HepG2 (cell line): Measurements from ENCODE around the gene TMIGD2. TPM values are rescaled to one million over a fixed set of nuclear protein-coding genes. Genes with fewer than 3 reads are reported as not detected.

Experiments used
- CENPBD1 ChIP-seq: sonication (generic); formaldehyde crosslinking; IDR thresholded peaks from 2 replicates; pipeline ENCODE4 v1.8.0; 2022; ENCODE audit warnings: missing genetic modification reagents, low read depth, mild to moderate bottlenecking, borderline replicate concordance
- HES4 ChIP-seq: sonication (generic); formaldehyde crosslinking; IDR thresholded peaks from 2 replicates; pipeline ENCODE4 v1.9.0; 2021; ENCODE audit warnings: mild to moderate bottlenecking, missing genetic modification reagents, borderline replicate concordance
- HNF1A ChIP-seq, 2 experiments: sonication (generic) in 1 of 2; formaldehyde crosslinking in 1 of 2; IDR thresholded peaks; 2 replicates each; pipeline versions ENCODE4 v1.4.0 to v1.6.1; 2016 to 2020; ENCODE audit warnings: borderline replicate concordance in 1 of 2, low read depth in 1 of 2, mild to moderate bottlenecking in 1 of 2, missing genetic modification reagents in 1 of 2
- MNT ChIP-seq: fragments of 450-650 bp; IDR thresholded peaks from 2 replicates; pipeline ENCODE4 v1.6.1; 2016
- MZF1 ChIP-seq: sonication (generic); formaldehyde crosslinking; IDR thresholded peaks from 2 replicates; pipeline ENCODE4 v1.8.1; 2023; ENCODE audit warnings: mild to moderate bottlenecking, missing genetic modification reagents, borderline replicate concordance
- PCBP1 ChIP-seq: fragments of 200-400 bp; formaldehyde crosslinking; IDR thresholded peaks from 2 replicates; pipeline ENCODE4 v1.6.1; 2017; ENCODE audit warnings: mild to moderate bottlenecking, low read depth, low read length, borderline replicate concordance
- PHF21A ChIP-seq: sonication (generic); formaldehyde crosslinking; IDR thresholded peaks from 2 replicates; pipeline ENCODE4 v1.5.0; 2020; ENCODE audit warnings: mild to moderate bottlenecking, missing genetic modification reagents
- POLR2G ChIP-seq: fragments of 200-400 bp; formaldehyde crosslinking; IDR thresholded peaks from 2 replicates; pipeline ENCODE4 v1.6.1; 2018; ENCODE audit warnings: mild to moderate bottlenecking, low read depth, low read length, moderate library complexity
- USF2 ChIP-seq, 2 experiments: sonication (generic) in 1 of 2; formaldehyde crosslinking in 1 of 2; IDR thresholded peaks; 2 replicates each; pipeline versions ENCODE4 v1.5.1 to v1.6.1; 2011 to 2020; ENCODE audit warnings: borderline replicate concordance in 1 of 2, low read depth in 1 of 2, low read length in 1 of 2, mild to moderate bottlenecking in 1 of 2, missing genetic modification reagents in 1 of 2, moderate library complexity in 1 of 2
- ZFX ChIP-seq: sonication (generic); formaldehyde crosslinking; IDR thresholded peaks from 2 replicates; pipeline ENCODE4 v1.4.0; 2020; ENCODE audit warnings: mild to moderate bottlenecking, low read depth, missing genetic modification reagents, moderate library complexity
- ZNF382 ChIP-seq: sonication (generic); formaldehyde crosslinking; IDR thresholded peaks from 2 replicates; pipeline ENCODE4 v1.5.0; 2020; ENCODE audit warnings: missing genetic modification reagents, mild to moderate bottlenecking, borderline replicate concordance
- ZNF432 ChIP-seq: sonication (generic); formaldehyde crosslinking; IDR thresholded peaks from 2 replicates; pipeline ENCODE4 v1.5.0; 2020; ENCODE audit warnings: missing genetic modification reagents, mild to moderate bottlenecking, borderline replicate concordance
- ZNF687 ChIP-seq: sonication (generic); formaldehyde crosslinking; IDR thresholded peaks from 2 replicates; pipeline ENCODE4 v1.5.1; 2020; ENCODE audit warnings: mild to moderate bottlenecking, missing genetic modification reagents, moderate library complexity
- polyA plus RNA-seq, 8 experiments: library from polyadenylated mRNA; depleted of rRNA in 3 of 8; stranded (reverse) in 7 of 8; unstranded in 1 of 8; fragments of >200 nt; fragmentation: Illumina TruSeq in 4 of 8; extraction: Trizol in 4 of 8; gene quantifications; 2 replicates each; pipeline versions ENCODE4 v1.2.1 to v1.2.3, GENCODE V29; 2011 to 2016; ENCODE audit warnings: low read depth in 4 of 8, missing spikeins in 1 of 8, mixed read lengths in 1 of 8; ENCODE audit not compliant: insufficient read depth in 1 of 8
- total RNA-seq, 5 experiments: library from RNA; depleted of rRNA; stranded (reverse); fragments of >200 nt; fragmentation: Illumina TruSeq; extraction: Trizol; gene quantifications; 2 replicates each; pipeline ENCODE4 v1.2.3, GENCODE V29; 2016; ENCODE audit warnings: low read depth in 1 of 5

Gene TMIGD2
- total and polyA plus RNA-seq, 2 of the 13 experiments (the other 11 are each of a cell fraction or from before 2014, with no cell fraction given), result 0.11 to 1.0 TPM

- TF ChIP-seq MNT (no peak), MZF1 (CRISPR knock-in tag) (no peak), USF2 (IDR thresholded peaks at IDR 0.05; ENCODE audit: low read depth, low read length) (no peak), USF2 (CRISPR knock-in tag; IDR thresholded peaks at IDR 0.05; ENCODE audit: borderline replicate concordance) (no peak), CENPBD1 (no peak), POLR2G (no peak), ZNF382 (CRISPR knock-in tag) (no peak), HNF1A (IDR thresholded peaks at IDR 0.05; ENCODE audit: low read depth) (no peak), HNF1A (CRISPR knock-in tag; IDR thresholded peaks at IDR 0.05; ENCODE audit: borderline replicate concordance) (no peak), PCBP1 (no peak), ZNF432 (no peak), ZNF687 (CRISPR knock-in tag) (peak; percentile 68), PHF21A (CRISPR knock-in tag) (0 out of 2 replicates have a peak, but pooled peaks have one; percentile 21), HES4 (CRISPR knock-in tag) (no peak), ZFX (no peak)
Measured at GRCh38 chr19:4267901-4268815, 34.0 kb downstream of the TMIGD2 start (continued).
